PC-3 (cell line): ENCODE data around the gene SLCO3A1. TPM values are rescaled to one million over a fixed set of nuclear protein-coding genes. Genes with fewer than 3 reads are reported as not detected.

ENCODE experiments used
- ATAC-seq: fragments of 200-7000 bp; cut with Tn5 transposase; 2 replicates; pipeline ENCODE4 v1.9.1; 2020; ENCODE audit warnings: mild to moderate bottlenecking, moderate library complexity
- BruUV-seq: library from RNA; stranded (reverse); fragments of 400-500 nt; replicated peaks from 2 replicates; lab custom pipeline; 2021; lab: Mats Ljungman, UMichigan
- CTCF ChIA-PET: fragments of 300-600 bp; sonication (Branson Sonifier 250); formaldehyde crosslinking; loops from one replicate; lab custom pipeline; 2022; ENCODE audit warnings: antibody characterized with exemption; lab: Charles Lee
- POLR2A ChIA-PET: fragments of 300-600 bp; sonication (Branson Sonifier 250); formaldehyde crosslinking; loops from one replicate; lab custom pipeline; 2022; ENCODE audit warnings: antibody characterized with exemption; ENCODE audit not compliant: unreplicated experiment; lab: Charles Lee
- DNase-seq: peaks from one replicate; pipeline ENCODE4 v3.0.0-alpha.2; 2015
- H2AFZ ChIP-seq: fragments of 300-600 bp; sonication (generic); 2 replicates; pipeline ENCODE4 v1.6.0; 2016; ENCODE audit warnings: antibody characterized with exemption, low read length
- H3F3A ChIP-seq: fragments of 300-600 bp; sonication (generic); one replicate; pipeline ENCODE4 v1.6.0; 2017; ENCODE audit warnings: antibody characterized with exemption, low read length, control low read depth, mild to moderate bottlenecking; ENCODE audit not compliant: unreplicated experiment
- H3K27ac ChIP-seq: fragments of 300-600 bp; sonication (generic); 2 replicates; pipeline ENCODE4 v1.5.1; 2016; ENCODE audit warnings: mild to moderate bottlenecking, low read length
- H3K27me3 ChIP-seq: fragments of 300-600 bp; sonication (generic); 2 replicates; pipeline ENCODE4 v1.6.1; 2016; ENCODE audit warnings: low read length, mixed read lengths
- H3K36me3 ChIP-seq: fragments of 300-600 bp; sonication (generic); 2 replicates; pipeline ENCODE4 v1.6.1; 2016; ENCODE audit warnings: low read depth, mixed run types, low read length, mixed read lengths
- H3K4me1 ChIP-seq: fragments of 300-600 bp; sonication (generic); 2 replicates; pipeline ENCODE4 v1.5.1; 2016; ENCODE audit warnings: low read length; ENCODE audit not compliant: insufficient read depth
- H3K4me2 ChIP-seq: fragments of 300-600 bp; sonication (generic); 2 replicates; pipeline ENCODE4 v1.6.0; 2016; ENCODE audit warnings: low read length
- H3K4me3 ChIP-seq: fragments of 300-600 bp; sonication (generic); 2 replicates; pipeline ENCODE4 v1.5.1; 2016; ENCODE audit warnings: mild to moderate bottlenecking, low read length, mixed read lengths
- H3K79me2 ChIP-seq: fragments of 300-600 bp; sonication (generic); 2 replicates; pipeline ENCODE4 v1.6.1; 2017; ENCODE audit warnings: low read length, mixed read lengths
- H3K9ac ChIP-seq: fragments of 300-600 bp; sonication (generic); 2 replicates; pipeline ENCODE4 v1.6.0; 2016; ENCODE audit warnings: mild to moderate bottlenecking, low read length
- H3K9me2 ChIP-seq: fragments of 300-600 bp; sonication (generic); replicated peaks from 2 replicates; pipeline ENCODE4 v1.6.1; 2016; ENCODE audit warnings: mixed run types, low read length, mixed read lengths
- H3K9me3 ChIP-seq: fragments of 300-600 bp; sonication (generic); 2 replicates; pipeline ENCODE4 v1.6.1; 2016; ENCODE audit warnings: low read length, mixed read lengths
- H4K20me1 ChIP-seq: fragments of 300-600 bp; sonication (generic); 2 replicates; pipeline ENCODE4 v1.6.1; 2016; ENCODE audit warnings: low read length, mixed read lengths
- EZH2 ChIP-seq: fragments of 300-600 bp; sonication (generic); IDR thresholded peaks from one replicate; pipeline ENCODE4 v1.6.1; 2017; ENCODE audit warnings: antibody characterized with exemption, mild to moderate bottlenecking, low read length; ENCODE audit not compliant: unreplicated experiment
- EZH2phosphoT487 ChIP-seq: fragments of 300-600 bp; sonication (generic); IDR thresholded peaks from 2 replicates; pipeline ENCODE4 v1.6.1; 2018; ENCODE audit warnings: mild to moderate bottlenecking, antibody characterized with exemption, low read length, borderline replicate concordance
- intact Hi-C: fragments of 100-400 bp; cut with micrococcal nuclease; formaldehyde crosslinking; loops from 2 replicates; pipeline ENCODE4 v1.9.0; 2023
- total RNA-seq: library from RNA; depleted of rRNA; stranded (reverse); fragments of >200 nt; gene quantifications from 2 replicates; pipeline ENCODE4 v1.2.3, GENCODE V29; 2014
- TF ChIP-seq, protein P1 (sequence below): fragments of 300-600 bp; sonication (generic); conservative IDR thresholded peaks from 2 replicates; pipeline ENCODE4 v1.5.1; 2017; ENCODE audit warnings: antibody characterized with exemption, low read depth, mild to moderate bottlenecking, low read length

SLCO3A1 gene
- total RNA-seq, 1 experiment from 2014 or later, result 0.07 TPM

DNA sequence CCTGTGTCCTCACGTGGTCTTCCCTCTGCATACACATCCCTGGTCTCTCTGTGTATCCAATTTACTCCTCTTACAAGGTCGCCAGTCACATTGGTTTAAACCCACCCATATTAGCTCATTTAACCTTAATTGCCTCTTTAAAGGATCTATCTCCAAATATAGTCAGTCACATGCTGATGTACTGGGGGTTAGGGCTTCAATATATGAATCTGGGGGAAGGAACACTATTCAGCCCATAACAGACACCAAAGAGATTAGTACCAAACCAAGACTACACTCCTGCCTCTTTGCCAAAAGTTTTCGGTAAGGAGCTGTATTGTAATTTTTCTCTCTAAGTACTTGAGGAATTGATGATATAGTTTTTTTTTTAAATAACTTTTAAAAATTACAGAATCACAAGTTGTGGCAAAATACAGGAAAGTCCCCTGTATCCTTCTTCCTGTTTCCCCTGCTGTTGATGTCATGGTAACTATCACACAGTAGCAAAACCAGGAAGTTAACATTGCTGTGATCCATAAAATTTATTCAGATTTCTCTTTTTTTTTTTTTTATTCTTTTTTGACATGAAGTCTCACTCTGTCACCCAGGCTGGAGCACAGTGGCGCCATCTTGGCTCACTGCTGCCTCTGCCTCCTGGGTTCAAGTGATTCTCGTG lies 67.8 kb downstream of the SLCO3A1 start:
- DNase-seq (no peak), ATAC-seq (no peak)
- TF ChIP-seq EZH2 (no peak), EZH2phosphoT487 (no peak)
- TF ChIP-seq, protein P1, sequence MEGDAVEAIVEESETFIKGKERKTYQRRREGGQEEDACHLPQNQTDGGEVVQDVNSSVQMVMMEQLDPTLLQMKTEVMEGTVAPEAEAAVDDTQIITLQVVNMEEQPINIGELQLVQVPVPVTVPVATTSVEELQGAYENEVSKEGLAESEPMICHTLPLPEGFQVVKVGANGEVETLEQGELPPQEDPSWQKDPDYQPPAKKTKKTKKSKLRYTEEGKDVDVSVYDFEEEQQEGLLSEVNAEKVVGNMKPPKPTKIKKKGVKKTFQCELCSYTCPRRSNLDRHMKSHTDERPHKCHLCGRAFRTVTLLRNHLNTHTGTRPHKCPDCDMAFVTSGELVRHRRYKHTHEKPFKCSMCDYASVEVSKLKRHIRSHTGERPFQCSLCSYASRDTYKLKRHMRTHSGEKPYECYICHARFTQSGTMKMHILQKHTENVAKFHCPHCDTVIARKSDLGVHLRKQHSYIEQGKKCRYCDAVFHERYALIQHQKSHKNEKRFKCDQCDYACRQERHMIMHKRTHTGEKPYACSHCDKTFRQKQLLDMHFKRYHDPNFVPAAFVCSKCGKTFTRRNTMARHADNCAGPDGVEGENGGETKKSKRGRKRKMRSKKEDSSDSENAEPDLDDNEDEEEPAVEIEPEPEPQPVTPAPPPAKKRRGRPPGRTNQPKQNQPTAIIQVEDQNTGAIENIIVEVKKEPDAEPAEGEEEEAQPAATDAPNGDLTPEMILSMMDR, result no peak
- Histone ChIP-seq H3K9me2 (no peaks in the 10 kb centered on the region), H3K9ac (no peak overlapping the region), H4K20me1 (no peaks in the 10 kb centered on the region), H2AFZ (no peak overlapping the region), H3K36me3 (no peaks in the 10 kb centered on the region), H3K4me1 (no peaks in the 10 kb centered on the region), H3K4me3 (no peak overlapping the region), H3K27me3 (peaks cover 96% of the 10 kb centered on the region), H3K27ac (no peak overlapping the region), H3K9me3 (no peaks in the 10 kb centered on the region), H3K79me2 (no peaks in the 10 kb centered on the region), H3K4me2 (no peak overlapping the region), H3F3A (no peaks in the 10 kb centered on the region)
- ChIA-PET POLR2A (no interaction called here), CTCF (no interaction called here)
- no TSS peak for BruUV-seq
- intact Hi-C loops, result no loop called here

DNA sequence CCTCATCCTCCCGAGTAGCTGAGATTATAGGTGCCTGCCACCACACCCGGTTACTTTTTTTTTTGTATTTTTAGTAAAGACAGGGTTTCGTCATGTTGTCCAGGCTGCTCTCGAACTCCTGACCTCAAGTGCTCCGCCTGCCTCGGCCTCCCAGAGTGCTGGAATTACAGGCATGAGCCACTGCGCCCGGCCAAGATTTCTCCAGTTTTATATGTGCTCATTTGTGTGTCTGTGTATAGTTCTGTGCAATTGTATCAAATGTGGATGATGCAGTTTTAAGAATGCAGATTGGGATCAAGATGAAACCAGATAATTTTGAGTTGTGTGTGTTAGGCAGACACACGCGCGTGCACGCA lies 68.3 kb downstream of the SLCO3A1 start:
- intact Hi-C loops, result no loop called here
- H3K9me3 ChIP-seq, result no peaks in the 10 kb centered on the region
- CTCF ChIA-PET, result no interaction called here
- H3K27ac ChIP-seq, result no peak overlapping the region
- TF ChIP-seq, protein P1, result no peak
- TF ChIP-seq EZH2, result no peak
- no peak for TF ChIP-seq EZH2phosphoT487
- BruUV-seq, result no TSS peak
- POLR2A ChIA-PET, result no interaction called here
- no peaks in the 10 kb centered on the region for H3K36me3 ChIP-seq
- no peaks in the 10 kb centered on the region for H4K20me1 ChIP-seq
- H3K79me2 ChIP-seq, result no peaks in the 10 kb centered on the region
- H3K9ac ChIP-seq, result no peak overlapping the region
- no peaks in the 10 kb centered on the region for H3F3A ChIP-seq
- H3K4me1 ChIP-seq, result no peaks in the 10 kb centered on the region
- no peak overlapping the region for H3K4me3 ChIP-seq
- H3K4me2 ChIP-seq, result no peak overlapping the region
- no peak overlapping the region for H2AFZ ChIP-seq
- H3K27me3 ChIP-seq, result peaks cover 96% of the 10 kb centered on the region
- DNase-seq (no peak), ATAC-seq (no peak)
- no peaks in the 10 kb centered on the region for H3K9me2 ChIP-seq

GRCh38 chr15:91922646-91923547 lies 69.4 kb downstream of the SLCO3A1 start:
- Histone ChIP-seq H3K9ac (no peak overlapping the region), H3K27me3 (peaks cover 96% of the 10 kb centered on the region), H3K4me1 (no peaks in the 10 kb centered on the region), H3K4me2 (no peak overlapping the region), H4K20me1 (no peaks in the 10 kb centered on the region), H3K79me2 (no peaks in the 10 kb centered on the region), H3F3A (no peaks in the 10 kb centered on the region), H2AFZ (no peak overlapping the region), H3K36me3 (no peaks in the 10 kb centered on the region), H3K9me3 (no peaks in the 10 kb centered on the region), H3K27ac (no peak overlapping the region), H3K9me2 (no peaks in the 10 kb centered on the region), H3K4me3 (no peak overlapping the region)
- intact Hi-C loops, result no loop called here
- ATAC-seq (no peak), DNase-seq (no peak)
- no TSS peak for BruUV-seq
- ChIA-PET CTCF (no interaction called here), POLR2A (no interaction called here)
- TF ChIP-seq, protein P1, result no peak
- TF ChIP-seq EZH2phosphoT487 (no peak), EZH2 (no peak)
